Common myeloid progenitor, CD34-positive (primary cell): Measurements from ENCODE around the gene SUGCT.
"Not testable (repeated sequence)": the region's sequence is repeated elsewhere in the genome, so short reads cannot be mapped to it uniquely, and the experiment has no call there.

Experiments used
- CTCF ChIA-PET: fragments of 350-600 bp; sonication (Branson Sonifier 250); formaldehyde crosslinking; loops from one replicate; lab custom pipeline; 2021; ENCODE audit warnings: antibody characterized with exemption; lab: Charles Lee
- POLR2A ChIA-PET: fragments of 350-600 bp; sonication (Branson Sonifier 250); formaldehyde crosslinking; loops from one replicate; lab custom pipeline; 2021; ENCODE audit warnings: antibody characterized with exemption; lab: Charles Lee
- DNase-seq, 3 donors: peaks; one replicate each; pipeline versions ENCODE4 v3.0.0 to v3.0.0-alpha.2; 2013
- H3K27ac ChIP-seq, 2 experiments: 1 replicate in 1 of 2; 2 replicates in 1 of 2; pipeline ENCODE4 v1.7.0; 2013; ENCODE audit warnings: inconsistent platforms in 2 of 2, low read length in 2 of 2, mild to moderate bottlenecking in 2 of 2, low read depth in 1 of 2, moderate library complexity in 1 of 2; ENCODE audit not compliant: severe bottlenecking in 2 of 2, insufficient read depth in 1 of 2, poor library complexity in 1 of 2
- H3K27me3 ChIP-seq, 5 experiments: replicated peaks in 2 of 5; 1 replicate in 3 of 5; 2 replicates in 2 of 5; pipeline versions ENCODE4 v1.6.1 to v1.7.0; 2013; ENCODE audit warnings: low read length in 4 of 5, mild to moderate bottlenecking in 2 of 5, moderate library complexity in 2 of 5, inconsistent platforms in 1 of 5; ENCODE audit not compliant: insufficient read depth in 5 of 5, control insufficient read depth in 4 of 5
- H3K36me3 ChIP-seq, 4 experiments: 1 replicate in 2 of 4; 2 replicates in 2 of 4; pipeline versions ENCODE4 v1.6.1 to v1.7.0; 2013; ENCODE audit warnings: low read length in 3 of 4, control low read depth in 1 of 4, mild to moderate bottlenecking in 1 of 4; ENCODE audit not compliant: control insufficient read depth in 4 of 4, insufficient read depth in 4 of 4
- H3K4me1 ChIP-seq, 4 experiments: 1 replicate in 3 of 4; 2 replicates in 1 of 4; pipeline versions ENCODE4 v1.6.1 to v1.7.1; 2013; ENCODE audit warnings: low read length in 3 of 4, mild to moderate bottlenecking in 3 of 4, control low read depth in 1 of 4, inconsistent platforms in 1 of 4, moderate library complexity in 1 of 4; ENCODE audit not compliant: control insufficient read depth in 4 of 4, insufficient read depth in 4 of 4; ENCODE audit errors: control extremely low read depth in 1 of 4
- H3K4me3 ChIP-seq, 7 experiments: 1 replicate in 4 of 7; 2 replicates in 3 of 7; pipeline versions ENCODE4 v1.5.1 to v1.7.0; 2013; ENCODE audit warnings: mild to moderate bottlenecking in 7 of 7, low read length in 6 of 7, moderate library complexity in 6 of 7, inconsistent platforms in 2 of 7, low read depth in 2 of 7, control low read depth in 1 of 7; ENCODE audit not compliant: insufficient read depth in 4 of 7, control insufficient read depth in 1 of 7; ENCODE audit errors: extremely low read depth in 1 of 7
- H3K9me3 ChIP-seq, 5 experiments: 1 replicate in 4 of 5; 2 replicates in 1 of 5; pipeline versions ENCODE4 v1.6.1 to v1.7.1; 2013; ENCODE audit warnings: low read length in 4 of 5, mild to moderate bottlenecking in 2 of 5, inconsistent platforms in 1 of 5, low read depth in 1 of 5, moderate library complexity in 1 of 5; ENCODE audit not compliant: control insufficient read depth in 4 of 5, insufficient read depth in 2 of 5; ENCODE audit errors: control extremely low read depth in 1 of 5
- WGBS: methylation state at CpG from one replicate; pipeline ENCODE4 v1.1.5; 2013; ENCODE audit not compliant: insufficient coverage; 5-methylcytosine and 5-hydroxymethylcytosine counted together

The SUGCT gene

DNA sequence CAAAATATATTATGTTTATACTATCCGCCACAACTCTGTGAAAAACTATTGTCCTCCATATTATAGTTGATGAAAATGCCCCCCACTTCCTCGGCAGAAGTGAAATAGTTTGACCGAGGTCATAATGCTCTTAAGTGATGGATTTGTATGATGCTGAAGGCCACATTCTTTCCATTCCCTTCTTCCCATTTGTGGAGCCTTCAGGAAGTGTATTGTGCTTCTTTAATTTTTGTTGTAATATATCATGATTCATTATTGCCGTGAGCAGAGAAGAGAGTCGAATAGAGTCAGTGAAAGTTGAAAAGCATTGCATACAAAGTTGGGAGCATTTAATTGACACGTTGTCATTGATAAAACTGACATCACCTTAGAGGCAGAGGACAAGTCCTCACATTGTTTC, 460.3 kb downstream of the SUGCT start:
- no peaks in the 10 kb centered on the region for H3K36me3 ChIP-seq
- DNase-seq: no peak
- WGBS: 100% methylated on average over 2 of the region's 6 CpGs
- no peak overlapping the region for H3K4me3 ChIP-seq
- H3K27ac ChIP-seq: no peak overlapping the region
- POLR2A ChIA-PET: no interaction called here
- H3K4me1 ChIP-seq: peaks cover 7 to 27% (median 19%) of the 10 kb centered on the region in 4 experiments
- CTCF ChIA-PET: no interaction called here
- H3K9me3 ChIP-seq: peaks cover 0 to 11% (median 5%) of the 10 kb centered on the region in 5 experiments
- no peaks in the 10 kb centered on the region for H3K27me3 ChIP-seq

DNA sequence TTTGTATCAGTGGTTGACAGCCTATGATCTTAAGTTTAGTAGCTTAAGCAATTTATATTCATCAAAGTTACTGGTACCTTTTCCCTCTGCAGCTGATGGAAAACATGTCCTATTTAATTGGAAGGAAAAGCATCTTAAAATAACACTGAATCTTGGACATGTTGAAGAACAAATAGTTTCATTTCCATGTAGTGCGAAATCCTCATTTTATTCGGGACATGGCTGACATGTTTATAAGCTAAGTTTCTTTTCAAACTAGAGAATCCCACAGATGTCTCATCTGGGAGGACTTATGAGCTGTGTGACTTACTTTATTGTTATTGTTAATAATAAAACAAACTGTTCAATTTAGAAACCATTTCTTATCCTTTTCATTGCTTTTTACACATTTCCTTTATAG, 461.0 kb downstream of the SUGCT start:
- no peak for DNase-seq
- CTCF ChIA-PET: no interaction called here
- no peak overlapping the region for H3K4me3 ChIP-seq
- H3K4me1 ChIP-seq: peaks cover 10 to 34% (median 24%) of the 10 kb centered on the region in 4 experiments
- H3K27me3 ChIP-seq: no peaks in the 10 kb centered on the region
- WGBS: 100% methylated on average over 2 of the region's 2 CpGs
- peaks cover 0 to 4% (median 2%) of the 10 kb centered on the region in 5 experiments for H3K9me3 ChIP-seq
- no peak overlapping the region for H3K27ac ChIP-seq
- H3K36me3 ChIP-seq: no peaks in the 10 kb centered on the region
- POLR2A ChIA-PET: no interaction called here

DNA sequence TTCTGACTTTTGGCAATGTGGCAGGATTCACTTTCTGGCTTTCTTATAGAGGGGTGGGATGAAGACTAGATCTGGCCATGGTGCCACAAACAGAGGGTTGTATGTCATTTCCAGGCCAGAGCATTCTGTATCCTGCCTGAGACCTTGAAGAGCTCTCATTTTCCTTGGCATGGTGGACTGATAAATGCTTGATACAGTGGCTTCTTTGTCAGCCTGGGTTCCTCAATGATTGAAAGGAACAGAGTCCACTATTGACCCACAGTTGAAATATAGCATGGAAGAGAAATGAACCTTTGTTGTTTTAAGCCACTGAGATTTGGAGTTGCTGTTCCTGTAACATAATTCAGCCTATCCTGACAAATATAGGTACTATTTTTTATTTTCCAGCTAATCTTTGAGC, 462.7 kb downstream of the SUGCT start:
- Histone ChIP-seq H3K36me3 (no peaks in the 10 kb centered on the region), H3K27ac (no peak overlapping the region), H3K9me3 (peaks cover 0 to 13% (median 0%) of the 10 kb centered on the region in 5 experiments), H3K4me1 (peaks cover 10 to 34% (median 25%) of the 10 kb centered on the region in 4 experiments), H3K27me3 (no peaks in the 10 kb centered on the region), H3K4me3 (no peak overlapping the region)
- ChIA-PET CTCF (interaction anchor here (0.9 kb wide), 1 partner anchor 10 kb away, joined by 3 read pairs; no protein-coding TSS in a partner anchor), POLR2A (no interaction called here)
- no peak for DNase-seq

DNA sequence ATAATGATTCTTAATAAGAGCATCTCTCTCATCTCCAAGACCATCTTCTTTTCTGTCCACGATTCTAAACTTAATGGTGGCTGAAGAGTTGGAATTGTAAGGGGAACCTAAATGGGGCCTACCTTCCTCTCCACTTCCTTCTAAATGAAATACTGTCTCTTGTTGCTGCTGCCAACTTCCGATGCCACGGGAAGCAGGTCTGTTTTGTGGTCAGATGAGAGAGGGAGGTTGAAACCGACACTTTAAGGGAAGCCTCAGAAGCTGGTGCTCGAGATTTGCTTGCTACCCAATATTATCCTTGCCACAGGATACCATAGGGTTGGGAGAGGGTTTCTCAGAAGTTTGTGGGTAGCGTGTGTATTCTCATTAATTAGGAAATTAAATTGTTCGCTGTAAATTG, 464.1 kb downstream of the SUGCT start:
- peak; percentile 61 to 91 (median 84) for DNase-seq
- Histone ChIP-seq H3K9me3 (peaks cover 0 to 14% (median 0%) of the 10 kb centered on the region in 5 experiments), H3K27ac (no peak overlapping the region), H3K4me1 (peaks cover 10 to 34% (median 25%) of the 10 kb centered on the region in 4 experiments), H3K36me3 (no peaks in the 10 kb centered on the region), H3K27me3 (no peaks in the 10 kb centered on the region), H3K4me3 (peak overlapping the region in 3 of 7 experiments; percentile 9 to 46 (median 45))
- ChIA-PET POLR2A (no interaction called here), CTCF (interaction anchor here (1.2 to 1.3 kb wide), 2 partner anchors 11 to 23 kb away, joined by 4 read pairs; no protein-coding TSS in a partner anchor)
- WGBS: 3% methylated on average over 3 of the region's 7 CpGs

DNA sequence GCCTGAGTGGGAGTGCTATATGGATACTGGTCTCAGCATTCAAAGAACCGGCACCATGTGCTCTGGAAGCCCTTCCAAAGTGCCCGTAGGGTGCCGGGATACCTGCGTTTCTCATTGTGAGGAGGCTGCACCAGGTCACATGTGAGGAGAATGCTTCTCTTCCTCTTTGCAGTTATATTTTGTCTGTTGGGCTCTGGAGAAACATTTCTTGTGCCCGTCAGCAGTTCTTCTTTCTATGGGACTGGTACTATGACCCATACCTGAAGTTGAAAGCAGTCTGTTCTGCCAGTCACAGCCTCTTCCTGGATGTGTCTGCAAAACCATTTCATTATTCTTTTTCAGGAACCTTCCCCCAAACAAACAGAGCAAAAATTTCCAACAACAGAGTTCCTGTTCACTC, 465.0 kb downstream of the SUGCT start:
- no peaks in the 10 kb centered on the region for H3K27me3 ChIP-seq
- H3K27ac ChIP-seq: no peak overlapping the region
- H3K4me3 ChIP-seq: peak overlapping the region in 2 of 7 experiments; percentile 24 to 46
- POLR2A ChIA-PET: no interaction called here
- peak in 2 of 3 donors; percentile 37 to 49 for DNase-seq
- WGBS: 60% methylated on average over 5 of the region's 5 CpGs
- CTCF ChIA-PET: interaction anchor here (1.2 to 1.3 kb wide), 2 partner anchors 12 to 24 kb away, joined by 4 read pairs; no protein-coding TSS in a partner anchor
- H3K4me1 ChIP-seq: peaks cover 10 to 38% (median 27%) of the 10 kb centered on the region in 4 experiments
- no peaks in the 10 kb centered on the region for H3K36me3 ChIP-seq
- H3K9me3 ChIP-seq: peaks cover 0 to 14% (median 0%) of the 10 kb centered on the region in 5 experiments

DNA sequence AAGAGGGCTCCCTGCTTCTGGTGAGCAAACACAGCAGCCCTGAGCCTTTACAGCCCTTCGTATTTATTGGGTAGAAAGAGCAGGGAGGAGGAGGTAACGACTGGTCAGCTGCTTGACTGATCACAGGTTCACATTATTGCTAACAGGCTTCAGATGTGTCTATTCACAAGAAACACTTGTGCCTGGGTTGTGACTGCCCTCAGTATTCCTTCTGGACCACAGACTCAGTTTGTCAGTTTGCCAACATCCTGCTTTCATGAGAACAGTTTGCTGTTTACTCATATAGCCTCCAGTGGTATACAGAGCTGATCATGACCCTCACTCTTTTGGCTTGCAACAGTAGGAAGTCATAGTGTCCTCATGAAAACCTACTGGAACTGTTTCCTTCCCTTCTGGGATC, 467.5 kb downstream of the SUGCT start:
- H3K27ac ChIP-seq, H3K4me3 ChIP-seq, H3K36me3 ChIP-seq, H3K27me3 ChIP-seq, DNase-seq, POLR2A ChIA-PET: not testable (repeated sequence)
- 100% methylated on average over 2 of the region's 2 CpGs for WGBS
- Histone ChIP-seq H3K4me1 (peaks cover 10 to 40% (median 27%) of the 10 kb centered on the region in 4 experiments), H3K9me3 (peaks cover 0 to 12% (median 0%) of the 10 kb centered on the region in 5 experiments)
- CTCF ChIA-PET: interaction anchor here (1.2 kb wide), 1 partner anchor 51 kb away, joined by 3 read pairs; no protein-coding TSS in a partner anchor

DNA sequence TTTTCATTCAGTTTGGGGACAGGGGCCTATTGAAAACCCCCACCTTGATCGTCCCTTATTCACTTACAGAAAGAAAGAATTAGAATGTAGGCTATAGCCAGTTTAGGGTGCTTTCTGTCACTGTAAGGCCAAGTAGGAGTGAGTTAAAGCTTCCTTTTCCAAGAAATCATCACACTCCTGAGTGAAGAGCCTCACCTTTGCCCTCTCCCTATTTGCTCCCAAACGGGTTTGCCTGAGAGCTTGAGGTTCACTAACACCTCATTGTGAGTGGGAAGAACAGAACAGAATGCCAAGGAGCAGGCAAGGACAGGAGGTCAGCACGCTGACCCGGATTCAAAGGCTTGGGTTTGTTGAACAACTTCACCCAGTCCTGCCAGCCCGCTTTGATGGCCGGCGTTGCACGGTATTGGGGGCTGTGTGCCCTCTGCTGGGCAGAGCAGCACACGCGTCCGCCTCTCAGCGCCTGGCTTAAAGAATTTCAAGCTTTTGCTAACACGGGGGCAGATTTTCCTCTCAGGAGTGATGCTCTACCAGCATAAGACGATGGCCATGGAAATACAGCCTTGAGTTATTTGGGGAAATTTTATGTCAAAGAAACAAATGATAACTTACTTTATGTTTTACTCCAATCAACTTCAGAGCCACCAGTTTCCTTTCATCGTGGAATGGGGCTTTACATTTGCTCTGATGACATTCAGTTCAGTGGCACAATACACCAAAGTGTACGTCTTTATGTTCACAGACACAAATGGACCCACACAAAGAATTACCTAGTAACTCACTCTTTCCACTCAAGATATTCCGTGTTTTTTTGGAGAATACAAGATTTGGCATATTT, 470.0 kb downstream of the SUGCT start:
- peaks cover 0 to 12% (median 0%) of the 10 kb centered on the region in 5 experiments for H3K9me3 ChIP-seq
- no peaks in the 10 kb centered on the region for H3K36me3 ChIP-seq
- H3K27ac ChIP-seq: no peak overlapping the region
- 22% methylated on average over 9 of the region's 17 CpGs for WGBS
- no peaks in the 10 kb centered on the region for H3K27me3 ChIP-seq
- no peak overlapping the region for H3K4me3 ChIP-seq
- POLR2A ChIA-PET: interaction anchor here (0.6 kb wide), 1 partner anchor 105 kb away, joined by 4 read pairs; no protein-coding TSS in a partner anchor
- peak; percentile 60 to 71 (median 66) for DNase-seq
- peaks cover 5 to 18% (median 12%) of the 10 kb centered on the region in 4 experiments for H3K4me1 ChIP-seq
- CTCF ChIA-PET: interaction anchor here (0.9 to 4.7 kb wide), 16 partner anchors 8 to 1124 kb away, joined by 3 to 34 read pairs (median 4); no protein-coding TSS in a partner anchor
